ENCODE results near the gene USP17L11. TPM values are rescaled to one million over a fixed set of nuclear protein-coding genes. Genes with fewer than 3 reads are reported as not detected.
"Not testable (repeated sequence)": the region's sequence is repeated elsewhere in the genome, so short reads cannot be mapped to it uniquely, and the experiment has no call there.

The USP17L11 gene
- total RNA-seq, 2 experiments from 2014 or later = 0.11 to 0.16 TPM

GRCh38 chr4:9253078-9253477 is 37.9 kb downstream of the USP17L11 start, which contains the start of gene USP17L19:
Gene USP17L19, plus strand, starts transcription at chr4:9253378. Its CDS starts 0 bp downstream, at chr4:9253378.
- ATAC-seq; H3K36me3 Mint-ChIP-seq (ENCODE audit: low read depth); POLR2A ChIA-PET; H3K27me3 Mint-ChIP-seq; DNase-seq; H3K4me1 Mint-ChIP-seq; H3K4me3 Mint-ChIP-seq; intact Hi-C loops (cut with DNase I, micrococcal nuclease); H3K9me3 Mint-ChIP-seq (ENCODE audit: low read depth); H3K27ac Mint-ChIP-seq; CTCF ChIA-PET: not testable (repeated sequence)

- H3K4me3 Mint-ChIP-seq; ATAC-seq; H3K9me3 Mint-ChIP-seq (ENCODE audit: low read depth); intact Hi-C loops (cut with DNase I, micrococcal nuclease); DNase-seq; POLR2A ChIA-PET; CTCF ChIA-PET; H3K27me3 Mint-ChIP-seq; H3K4me1 Mint-ChIP-seq; H3K27ac Mint-ChIP-seq; H3K36me3 Mint-ChIP-seq (ENCODE audit: low read depth): not testable (repeated sequence)
Observed at GRCh38 chr4:9257824-9258223, 42.6 kb downstream of the USP17L11 start, which contains the start of gene USP17L20. Gene USP17L20, plus strand, starts transcription at chr4:9258124. Its CDS starts 0 bp downstream, at chr4:9258124.

GRCh38 chr4:9262572-9262971 is 47.4 kb downstream of the USP17L11 start, which contains the start of gene USP17L21:
Gene USP17L21, plus strand, starts transcription at chr4:9262872. Its CDS starts 0 bp downstream, at chr4:9262872.
- POLR2A ChIA-PET; H3K9me3 Mint-ChIP-seq (ENCODE audit: low read depth); H3K36me3 Mint-ChIP-seq (ENCODE audit: low read depth); H3K27me3 Mint-ChIP-seq; intact Hi-C loops (cut with DNase I, micrococcal nuclease); ATAC-seq; H3K4me3 Mint-ChIP-seq; CTCF ChIA-PET; DNase-seq; H3K27ac Mint-ChIP-seq; H3K4me1 Mint-ChIP-seq: not testable (repeated sequence)

Other genes with a start within 250 kb of the USP17L11 start
- not detected for gene FAM90A26, start 45.0 kb upstream of the USP17L11 start, total RNA-seq
- gene USP17L10, start 4.7 kb upstream of the USP17L11 start, total RNA-seq = not detected
- not detected for gene USP17L12, start 4.7 kb downstream of the USP17L11 start, total RNA-seq
- gene USP17L13, start 9.5 kb downstream of the USP17L11 start, total RNA-seq = not detected
- gene USP17L15, start 19.0 kb downstream of the USP17L11 start, total RNA-seq = not detected
- gene USP17L17, start 28.5 kb downstream of the USP17L11 start, total RNA-seq = not detected
- not detected for gene USP17L18, start 33.2 kb downstream of the USP17L11 start, total RNA-seq
- not detected for gene USP17L19, start 38.0 kb downstream of the USP17L11 start, total RNA-seq
- not detected for gene USP17L20, start 42.7 kb downstream of the USP17L11 start, total RNA-seq
- not detected for gene USP17L21, start 47.5 kb downstream of the USP17L11 start, total RNA-seq
- not detected for gene USP17L22, start 52.2 kb downstream of the USP17L11 start, total RNA-seq
- not detected for gene USP17L24, start 109.8 kb downstream of the USP17L11 start, total RNA-seq
- gene USP17L25, start 114.5 kb downstream of the USP17L11 start, total RNA-seq = not detected
- not detected for gene USP17L26, start 119.3 kb downstream of the USP17L11 start, total RNA-seq
- not detected for gene USP17L5, start 124.0 kb downstream of the USP17L11 start, total RNA-seq
- gene USP17L27, start 128.7 kb downstream of the USP17L11 start, total RNA-seq = not detected
- not detected for gene USP17L28, start 133.5 kb downstream of the USP17L11 start, total RNA-seq
- gene USP17L29, start 138.2 kb downstream of the USP17L11 start, total RNA-seq = not detected
- gene USP17L30, start 147.7 kb downstream of the USP17L11 start, total RNA-seq = not detected
- gene DEFB131A, start 229.0 kb downstream of the USP17L11 start, total RNA-seq = not detected